Stomach smooth muscle (tissue), 2 donors: ENCODE results near the gene SIRT7.
"Not testable (repeated sequence)": the region's sequence is repeated elsewhere in the genome, so short reads cannot be mapped to it uniquely, and the experiment has no call there.

Experiments used
- H3K27ac ChIP-seq: one replicate; pipeline ENCODE4 v1.7.0; 2013; ENCODE audit warnings: mild to moderate bottlenecking, low read length, inconsistent platforms
- H3K27me3 ChIP-seq, 2 donors: one replicate each; pipeline ENCODE4 v1.7.0; 2013; ENCODE audit warnings: low read length in 2 of 2; ENCODE audit not compliant: insufficient read depth in 2 of 2, control insufficient read depth in 1 of 2
- H3K36me3 ChIP-seq, 2 donors: one replicate each; pipeline ENCODE4 v1.7.0; 2013; ENCODE audit warnings: low read length in 2 of 2; ENCODE audit not compliant: control insufficient read depth in 2 of 2, insufficient read depth in 2 of 2
- H3K4me1 ChIP-seq: one replicate; pipeline ENCODE4 v1.7.0; 2013; ENCODE audit warnings: low read length; ENCODE audit not compliant: control insufficient read depth, insufficient read depth
- H3K4me3 ChIP-seq, 2 donors: one replicate each; pipeline ENCODE4 v1.7.0; 2013; ENCODE audit warnings: low read length in 2 of 2
- H3K9ac ChIP-seq, 2 donors: one replicate each; pipeline ENCODE4 v1.7.0; 2013; ENCODE audit warnings: low read length in 2 of 2, mild to moderate bottlenecking in 1 of 2
- H3K9me3 ChIP-seq, 2 donors: one replicate each; pipeline ENCODE4 v1.7.0; 2013; ENCODE audit warnings: low read length in 2 of 2; ENCODE audit not compliant: control insufficient read depth in 2 of 2
- donor health status: healthy.
- donor health status: Pancreatic carcinoma.

Gene SIRT7

GRCh38 chr17:81959362-81960129, 41.6 kb upstream of the SIRT7 start:
- H3K4me3 ChIP-seq = peak overlapping the region in 1 of 2 donors; percentile 57
- no peaks in the 10 kb centered on the region for H3K9me3 ChIP-seq
- H3K27ac ChIP-seq = no peak overlapping the region
- no peak overlapping the region for H3K9ac ChIP-seq
- H3K36me3 ChIP-seq = no peaks in the 10 kb centered on the region
- H3K27me3 ChIP-seq = peaks cover 45 to 57% of the 10 kb centered on the region in 2 donors
- peaks cover 15% of the 10 kb centered on the region for H3K4me1 ChIP-seq

GRCh38 chr17:81958633-81959342, 40.8 kb upstream of the SIRT7 start:
- H3K27me3 ChIP-seq = peaks cover 40 to 57% of the 10 kb centered on the region in 2 donors

DNA sequence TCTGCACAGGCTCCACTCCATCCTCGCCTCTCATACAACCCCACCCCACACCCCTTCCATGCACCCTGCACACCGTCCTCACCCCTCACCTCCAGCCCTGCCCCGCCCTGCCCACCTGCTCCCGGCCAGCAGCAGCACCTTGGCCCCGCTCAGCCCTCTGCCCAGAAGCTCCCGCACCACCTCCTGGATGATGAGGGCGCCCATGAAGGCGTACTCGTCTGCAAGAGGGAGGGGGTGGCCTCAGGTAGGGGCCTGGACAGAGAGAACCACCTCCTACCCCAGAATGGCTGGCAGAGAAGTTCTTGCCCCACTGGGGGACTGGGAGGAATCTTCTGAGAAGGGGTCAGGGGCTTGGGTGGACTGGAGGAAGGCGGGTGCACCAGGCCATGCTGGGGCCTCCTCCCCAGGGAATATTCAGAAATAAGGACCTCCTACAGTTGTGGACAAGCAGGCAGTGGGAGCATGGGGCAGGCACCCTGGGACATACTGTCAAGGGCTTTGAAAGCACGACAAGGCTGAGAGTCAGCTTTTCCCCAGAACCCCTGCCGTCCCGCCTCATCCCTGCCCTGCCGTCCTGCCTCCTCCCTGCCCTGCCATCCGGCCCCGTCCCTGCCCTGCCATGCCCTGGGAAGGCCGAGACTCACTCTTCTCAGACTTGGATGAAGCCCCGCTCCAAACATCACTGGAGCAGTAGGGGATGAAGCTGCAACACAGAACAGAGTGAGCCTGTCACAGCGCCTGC, 39.9 kb upstream of the SIRT7 start:
- peaks cover 15% of the 10 kb centered on the region for H3K4me1 ChIP-seq
- no peak overlapping the region for H3K9ac ChIP-seq
- peaks cover 34 to 55% of the 10 kb centered on the region in 2 donors for H3K27me3 ChIP-seq
- no peaks in the 10 kb centered on the region for H3K36me3 ChIP-seq
- H3K4me3 ChIP-seq = no peak overlapping the region
- H3K9me3 ChIP-seq = no peaks in the 10 kb centered on the region
- H3K27ac ChIP-seq = no peak overlapping the region

More at GRCh38 chr17:81958633-81959342, 40.8 kb upstream of the SIRT7 start:
- H3K9me3 ChIP-seq = no peaks in the 10 kb centered on the region
- peaks cover 15% of the 10 kb centered on the region for H3K4me1 ChIP-seq
- no peak overlapping the region for H3K4me3 ChIP-seq
- no peaks in the 10 kb centered on the region for H3K36me3 ChIP-seq
- no peak overlapping the region for H3K9ac ChIP-seq
- H3K27ac ChIP-seq = no peak overlapping the region

DNA sequence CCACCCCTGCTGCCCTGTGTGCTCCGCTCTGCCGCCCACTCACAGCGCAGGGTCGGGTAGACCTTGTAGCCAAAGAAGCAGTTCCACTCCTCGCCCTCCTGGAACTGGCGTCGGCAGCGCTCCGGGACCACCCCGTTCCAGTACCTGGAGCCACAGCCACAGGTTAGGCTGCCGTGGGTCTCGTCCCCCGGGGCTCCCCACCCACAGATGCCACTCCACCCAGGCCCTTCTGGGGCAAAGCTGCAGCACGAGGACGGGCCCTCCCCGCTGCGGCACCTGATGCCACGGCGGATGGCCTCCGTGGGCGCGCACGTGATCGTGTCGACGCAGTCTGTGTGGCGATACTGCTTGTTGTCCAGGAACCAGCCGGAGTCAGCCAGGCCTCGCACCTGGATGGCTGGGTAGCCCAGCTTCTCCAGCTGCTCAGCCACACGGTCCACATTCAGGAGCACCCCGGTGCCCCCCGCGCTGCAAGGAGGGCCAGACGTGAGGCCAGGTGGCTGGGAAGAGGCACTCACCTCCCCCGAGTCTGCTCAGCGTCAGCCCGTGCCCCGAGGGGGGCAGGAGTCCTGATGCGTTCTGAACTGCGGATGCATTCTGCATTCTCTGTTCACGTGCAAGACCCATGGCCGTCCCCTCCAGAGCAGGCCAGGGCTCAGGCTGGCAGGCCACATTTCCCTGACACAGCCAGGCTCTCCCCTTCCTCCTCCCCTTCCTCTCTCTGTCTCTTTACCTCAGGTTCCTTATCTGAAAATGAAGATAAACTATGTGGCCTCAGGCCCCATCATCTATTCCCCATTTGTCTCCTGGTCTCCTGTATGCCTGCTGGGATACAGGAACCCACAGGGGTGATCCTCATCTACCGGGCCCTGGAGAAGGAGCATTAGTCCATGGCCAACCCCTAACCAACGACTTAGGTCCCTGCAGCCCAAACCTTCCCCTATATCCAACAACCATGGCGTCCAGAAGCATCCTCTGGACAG, 38.9 kb upstream of the SIRT7 start:
- H3K36me3 ChIP-seq = no peaks in the 10 kb centered on the region
- no peak overlapping the region for H3K9ac ChIP-seq
- H3K4me3 ChIP-seq = no peak overlapping the region
- H3K9me3 ChIP-seq = no peaks in the 10 kb centered on the region
- peaks cover 15% of the 10 kb centered on the region for H3K4me1 ChIP-seq
- H3K27me3 ChIP-seq = peaks cover 25 to 47% of the 10 kb centered on the region in 2 donors
- H3K27ac ChIP-seq = no peak overlapping the region

DNA sequence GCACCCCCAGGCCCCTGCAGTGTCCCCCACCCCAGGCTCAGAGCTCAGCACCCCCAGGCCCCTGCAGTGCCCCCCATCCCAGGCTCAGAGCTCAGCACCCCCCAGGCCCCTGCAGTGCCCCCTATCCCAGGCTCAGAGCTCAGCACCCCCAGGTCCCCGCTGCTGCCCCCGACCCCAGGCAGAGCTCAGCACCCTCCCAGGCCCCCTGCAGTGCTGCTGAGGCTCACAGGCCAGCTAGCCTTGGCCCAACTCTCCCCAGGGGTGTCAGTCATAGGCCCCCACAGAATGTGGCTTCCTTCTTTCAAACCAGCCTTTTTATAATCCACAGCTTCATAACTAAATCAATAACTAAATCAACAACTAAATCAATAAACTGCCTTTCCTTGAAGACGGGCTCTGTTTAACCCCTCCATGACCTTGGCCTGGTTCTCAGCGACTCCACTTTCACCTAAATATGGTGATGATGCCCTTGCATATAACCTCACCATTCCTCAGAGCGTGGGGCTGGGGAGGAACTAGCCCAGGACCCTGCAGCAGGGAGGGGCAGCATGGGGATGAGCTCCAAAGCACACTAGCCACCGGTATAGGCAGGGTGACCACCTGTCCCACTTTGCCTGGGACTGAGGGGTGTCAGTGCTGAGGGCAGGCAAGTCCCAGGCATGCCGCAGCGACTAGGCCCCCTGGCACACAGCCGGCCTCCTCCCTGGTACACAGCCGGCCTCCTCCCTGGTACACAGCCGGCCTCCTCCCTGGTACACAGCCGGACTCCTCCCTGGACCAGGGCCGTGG, 38.0 kb upstream of the SIRT7 start:
- Histone ChIP-seq H3K27me3 (peaks cover 24 to 42% of the 10 kb centered on the region in 2 donors), H3K9me3 (no peaks in the 10 kb centered on the region)

GRCh38 chr17:81955058-81955681, 37.2 kb upstream of the SIRT7 start:
- Histone ChIP-seq H3K4me1 (peaks cover 9% of the 10 kb centered on the region), H3K36me3 (no peaks in the 10 kb centered on the region), H3K27me3 (peaks cover 24 to 36% of the 10 kb centered on the region in 2 donors), H3K4me3 (no peak overlapping the region), H3K9ac (no peak overlapping the region), H3K27ac (no peak overlapping the region), H3K9me3 (no peaks in the 10 kb centered on the region)

More for the DNA sequence above, 38.0 kb upstream of the SIRT7 start:
- Histone ChIP-seq H3K36me3 (no peaks in the 10 kb centered on the region), H3K27ac (no peak overlapping the region), H3K4me3 (no peak overlapping the region), H3K9ac (no peak overlapping the region), H3K4me1 (peaks cover 14% of the 10 kb centered on the region)

GRCh38 chr17:81954131-81955057, 36.4 kb upstream of the SIRT7 start:
- H3K27me3 ChIP-seq = peaks cover 24 to 29% of the 10 kb centered on the region in 2 donors
- no peak overlapping the region for H3K27ac ChIP-seq
- no peak overlapping the region for H3K9ac ChIP-seq
- peaks cover 3% of the 10 kb centered on the region for H3K4me1 ChIP-seq
- H3K36me3 ChIP-seq = no peaks in the 10 kb centered on the region
- no peaks in the 10 kb centered on the region for H3K9me3 ChIP-seq
- no peak overlapping the region for H3K4me3 ChIP-seq

DNA sequence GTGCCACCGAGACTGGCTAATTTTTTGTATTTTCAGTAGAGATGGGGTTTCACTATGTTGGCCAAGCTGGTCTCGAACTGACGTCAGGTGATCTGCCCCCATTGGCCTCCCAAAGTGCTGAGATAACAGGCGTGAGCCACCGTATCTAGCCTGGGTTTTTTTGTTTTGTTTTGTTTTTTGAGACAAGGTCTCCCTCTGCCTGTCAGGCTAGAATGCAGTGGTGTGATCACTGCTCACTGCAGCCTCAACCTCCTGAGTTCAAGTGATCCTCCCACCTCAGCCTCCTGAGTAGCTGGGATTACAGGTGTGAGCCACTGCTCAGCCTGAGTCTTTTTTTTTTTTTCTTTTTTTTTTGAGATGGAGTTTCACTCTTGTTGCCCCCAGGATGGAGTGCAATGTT, 35.5 kb upstream of the SIRT7 start:
- H3K27me3 ChIP-seq = peaks cover 16 to 19% of the 10 kb centered on the region in 2 donors
- H3K9ac ChIP-seq, H3K4me3 ChIP-seq, H3K36me3 ChIP-seq, H3K9me3 ChIP-seq, H3K27ac ChIP-seq, H3K4me1 ChIP-seq: not testable (repeated sequence)
